ENCODE data around the gene DNAAF8.

DNA sequence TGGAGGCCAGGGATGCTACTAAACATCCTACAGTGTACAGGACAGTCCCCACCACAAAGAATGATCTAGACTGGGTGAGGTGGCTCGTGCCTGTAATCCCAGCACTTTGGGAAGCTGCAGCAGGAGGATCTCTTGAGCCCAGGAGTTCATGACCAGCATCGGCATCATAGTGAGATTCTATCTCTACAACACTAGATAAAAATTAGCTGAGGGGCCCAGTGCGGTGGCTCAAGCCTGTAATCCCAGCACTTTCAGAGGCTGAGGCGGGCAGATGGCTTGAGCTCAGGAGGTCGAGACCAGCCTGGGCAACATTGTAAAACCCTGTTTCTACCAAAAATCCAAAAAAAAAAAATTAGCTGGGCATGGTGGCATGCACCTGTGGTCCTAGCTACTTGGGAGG is 38.0 kb downstream of the DNAAF8 start:
- TF ChIP-seq, protein P1, sequence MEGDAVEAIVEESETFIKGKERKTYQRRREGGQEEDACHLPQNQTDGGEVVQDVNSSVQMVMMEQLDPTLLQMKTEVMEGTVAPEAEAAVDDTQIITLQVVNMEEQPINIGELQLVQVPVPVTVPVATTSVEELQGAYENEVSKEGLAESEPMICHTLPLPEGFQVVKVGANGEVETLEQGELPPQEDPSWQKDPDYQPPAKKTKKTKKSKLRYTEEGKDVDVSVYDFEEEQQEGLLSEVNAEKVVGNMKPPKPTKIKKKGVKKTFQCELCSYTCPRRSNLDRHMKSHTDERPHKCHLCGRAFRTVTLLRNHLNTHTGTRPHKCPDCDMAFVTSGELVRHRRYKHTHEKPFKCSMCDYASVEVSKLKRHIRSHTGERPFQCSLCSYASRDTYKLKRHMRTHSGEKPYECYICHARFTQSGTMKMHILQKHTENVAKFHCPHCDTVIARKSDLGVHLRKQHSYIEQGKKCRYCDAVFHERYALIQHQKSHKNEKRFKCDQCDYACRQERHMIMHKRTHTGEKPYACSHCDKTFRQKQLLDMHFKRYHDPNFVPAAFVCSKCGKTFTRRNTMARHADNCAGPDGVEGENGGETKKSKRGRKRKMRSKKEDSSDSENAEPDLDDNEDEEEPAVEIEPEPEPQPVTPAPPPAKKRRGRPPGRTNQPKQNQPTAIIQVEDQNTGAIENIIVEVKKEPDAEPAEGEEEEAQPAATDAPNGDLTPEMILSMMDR (conservative IDR thresholded peaks at IDR 0.05): no peak
- no peak for TF ChIP-seq EZH2 (IDR thresholded peaks at IDR 0.05; ENCODE audit: low read depth)

Data from PC-9 (cell line).